Activated CD4-positive, alpha-beta T cell treated with anti-CD3 and anti-CD28 coated beads, Interleukin-2, amount 50 U/mL, for 16 hours (primary cell): Measurements from ENCODE around the gene MYO9A.
"Not testable (repeated sequence)": the region's sequence is repeated elsewhere in the genome, so short reads cannot be mapped to it uniquely, and the experiment has no call there.

ENCODE experiments used
- DNase-seq: peaks from one replicate; pipeline ENCODE4 v3.0.0-alpha.2; 2020

Gene MYO9A

GRCh38 chr15:72034859-72035650, 82.9 kb downstream of the MYO9A start:
- no peak for DNase-seq

GRCh38 chr15:72034351-72034750, 83.6 kb downstream of the MYO9A start:
- DNase-seq: no peak

- DNase-seq: no peak
Measured at GRCh38 chr15:72033711-72034110, 84.2 kb downstream of the MYO9A start.

GRCh38 chr15:72033285-72033684, 84.7 kb downstream of the MYO9A start:
- no peak for DNase-seq

GRCh38 chr15:72021604-72022003, 96.3 kb downstream of the MYO9A start:
- no peak for DNase-seq

- DNase-seq: no peak
Measured at GRCh38 chr15:72020799-72021198, 97.2 kb downstream of the MYO9A start.

GRCh38 chr15:72014555-72014954, 103.4 kb downstream of the MYO9A start:
- not testable (repeated sequence) for DNase-seq

- DNase-seq: no peak
Measured at GRCh38 chr15:72013703-72014102, 104.2 kb downstream of the MYO9A start.

- no peak for DNase-seq
Measured at GRCh38 chr15:72011302-72011942, 106.5 kb downstream of the MYO9A start.

- DNase-seq: no peak
Measured at GRCh38 chr15:72009222-72009621, 108.7 kb downstream of the MYO9A start.

GRCh38 chr15:72006382-72006781, 111.6 kb downstream of the MYO9A start:
- DNase-seq: no peak

- no peak for DNase-seq
Measured at GRCh38 chr15:72005483-72005882, 112.5 kb downstream of the MYO9A start.

GRCh38 chr15:71999807-72000206, 118.1 kb downstream of the MYO9A start:
- no peak for DNase-seq

GRCh38 chr15:71998717-71999116, 119.2 kb downstream of the MYO9A start:
- not testable (repeated sequence) for DNase-seq

GRCh38 chr15:71997691-71998090, 120.3 kb downstream of the MYO9A start:
- DNase-seq: no peak

GRCh38 chr15:71975816-71976150, 142.2 kb downstream of the MYO9A start:
- no peak for DNase-seq

GRCh38 chr15:71974211-71974610, 143.7 kb downstream of the MYO9A start:
- DNase-seq: no peak

- no peak for DNase-seq
Measured at GRCh38 chr15:71973366-71973765, 144.6 kb downstream of the MYO9A start.

GRCh38 chr15:71971905-71972304, 146.0 kb downstream of the MYO9A start:
- no peak for DNase-seq

- no peak for DNase-seq
Measured at GRCh38 chr15:71970435-71970834, 147.5 kb downstream of the MYO9A start.

- no peak for DNase-seq
Measured at GRCh38 chr15:71962537-71962936, 155.4 kb downstream of the MYO9A start.

GRCh38 chr15:71957026-71957425, 160.9 kb downstream of the MYO9A start:
- DNase-seq: no peak

GRCh38 chr15:71951134-71951533, 166.8 kb downstream of the MYO9A start:
- no peak for DNase-seq

GRCh38 chr15:71945012-71945411, 172.9 kb downstream of the MYO9A start:
- DNase-seq: no peak

GRCh38 chr15:71943806-71944205, 174.1 kb downstream of the MYO9A start:
- DNase-seq: no peak
